Measurements from ENCODE around the gene CHEK1.
"Not testable (repeated sequence)": the region's sequence is repeated elsewhere in the genome, so short reads cannot be mapped to it uniquely, and the experiment has no call there.

Gene CHEK1

DNA sequence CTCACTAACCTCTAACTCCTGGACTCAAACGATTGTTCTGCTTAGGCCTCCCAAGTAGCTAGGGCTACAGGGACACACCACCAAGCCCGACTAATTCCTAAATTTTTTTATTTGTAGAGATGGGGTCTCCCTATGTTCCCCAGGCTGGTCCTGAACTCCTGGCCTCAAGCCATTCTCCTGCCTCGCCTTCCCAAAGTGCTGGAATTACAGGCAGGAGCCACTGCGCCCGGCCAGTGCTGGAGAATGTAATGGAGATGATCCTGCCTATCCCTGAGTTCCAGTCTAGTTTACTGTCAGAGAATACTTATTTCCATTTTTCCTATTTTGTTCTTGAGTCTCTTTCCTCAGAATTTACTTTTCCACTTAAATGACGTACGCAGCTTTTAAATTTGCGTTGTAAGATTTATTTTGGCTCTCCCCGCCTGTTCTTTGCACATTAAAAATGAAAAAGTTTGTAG, at the start of gene CHEK1:
CHEK1 (plus strand) TSS at position 408 of the 458 bp plus-strand sequence. CDS start 1,606 bp downstream, outside the sequence.
- no peak for DNase-seq (ENCODE audit: low spot score)

DNA sequence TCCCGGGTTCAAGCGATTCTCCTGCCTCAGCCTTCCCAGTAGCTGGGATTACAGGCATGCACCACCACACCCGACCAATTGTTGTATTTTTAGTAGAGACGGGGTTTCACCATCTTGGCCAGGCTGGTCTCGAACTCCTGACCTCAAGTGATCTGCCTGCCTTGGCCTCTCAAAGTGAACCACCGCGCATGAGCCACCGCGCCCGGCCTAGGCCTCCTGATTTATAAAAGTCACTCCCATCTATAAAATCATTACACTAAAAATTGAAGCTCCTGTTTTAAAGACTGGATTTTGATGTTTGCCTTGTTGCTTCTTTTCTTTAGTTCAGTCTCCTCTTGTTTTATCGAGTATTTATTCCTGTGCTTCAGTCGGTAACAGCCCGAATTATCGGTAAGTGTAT, 47.8 kb upstream of the CHEK1 start:
- DNase-seq (ENCODE audit: low spot score), result not testable (repeated sequence)

DNA sequence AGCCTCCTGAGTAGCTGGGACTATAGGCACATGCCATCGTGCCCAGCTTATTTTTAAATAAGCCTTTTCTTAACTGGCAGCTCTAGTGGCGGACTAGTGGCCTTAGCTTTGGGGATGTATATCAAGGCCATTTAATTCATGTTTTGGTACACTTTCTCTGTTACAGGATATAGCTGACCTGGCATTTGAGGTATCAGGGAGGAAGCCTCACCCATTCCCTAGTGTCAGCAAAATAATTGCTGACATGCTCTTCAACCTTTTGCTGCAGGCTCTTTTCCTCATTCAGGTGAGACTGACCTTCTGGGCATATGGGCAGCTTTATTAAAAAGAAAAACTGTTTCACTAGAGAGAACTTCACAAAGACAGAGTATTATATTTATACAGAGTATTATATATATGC, 46.2 kb upstream of the CHEK1 start:
- no peak for DNase-seq (ENCODE audit: low spot score)

DNA sequence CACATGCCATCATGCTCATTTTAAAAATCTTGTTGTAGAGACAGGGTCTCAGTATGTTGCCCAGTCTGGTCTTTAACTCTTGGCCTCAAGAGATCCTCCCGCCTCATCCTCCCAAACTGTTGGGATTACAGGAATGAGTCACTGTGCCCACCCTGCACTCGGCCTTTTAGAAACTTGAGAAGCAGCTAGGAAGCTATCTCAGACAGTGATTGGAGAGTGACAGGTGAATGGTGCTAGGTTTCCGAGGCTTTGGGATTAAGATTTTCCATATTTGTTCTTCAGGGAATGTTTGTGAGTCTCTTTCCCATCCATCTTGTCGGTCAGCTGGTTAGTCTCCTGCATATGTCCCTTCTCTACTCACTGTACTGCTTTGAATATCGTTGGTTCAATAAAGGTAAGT, 45.2 kb upstream of the CHEK1 start:
- no peak for DNase-seq (ENCODE audit: low spot score)

DNA sequence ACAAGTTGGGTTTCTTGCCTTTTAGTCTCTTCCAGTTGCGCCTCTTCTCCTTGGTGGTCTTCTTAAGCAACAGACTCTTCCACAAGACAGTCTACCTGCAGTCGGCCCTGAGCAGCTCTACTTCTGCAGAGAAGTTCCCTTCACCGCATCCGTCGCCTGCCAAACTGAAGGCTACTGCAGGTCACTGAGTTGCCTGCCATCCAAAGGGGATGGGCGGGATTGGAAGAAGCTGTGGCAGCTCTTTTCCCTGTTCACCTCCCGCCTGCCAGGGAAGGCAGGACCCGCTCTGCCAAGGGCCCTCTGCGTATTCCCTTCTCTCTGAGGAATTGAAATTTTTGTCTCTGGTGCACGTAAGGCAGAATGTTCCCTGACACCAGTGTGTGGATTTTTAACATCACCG, 41.5 kb upstream of the CHEK1 start:
- DNase-seq (ENCODE audit: low spot score), result no peak

DNA sequence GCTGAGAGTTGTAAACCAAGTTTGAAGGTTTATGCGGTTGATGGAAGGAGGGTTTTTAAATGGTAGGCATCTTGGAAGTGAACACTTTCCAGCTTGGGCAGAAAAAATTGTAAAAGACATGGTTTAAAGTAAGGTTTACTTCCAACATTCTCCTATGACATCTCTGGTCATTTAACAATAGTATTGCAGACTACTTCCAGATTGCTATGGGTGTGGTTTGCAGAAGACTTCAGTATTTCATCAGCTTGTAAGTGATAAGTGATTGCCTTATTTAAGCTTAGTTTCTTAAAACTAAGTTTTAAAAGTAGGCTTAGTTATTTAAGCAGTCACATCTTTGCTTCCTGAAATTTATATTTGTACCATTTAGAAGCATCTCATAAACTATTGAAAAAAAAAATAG, 39.5 kb upstream of the CHEK1 start:
- no peak for DNase-seq (ENCODE audit: low spot score)

DNA sequence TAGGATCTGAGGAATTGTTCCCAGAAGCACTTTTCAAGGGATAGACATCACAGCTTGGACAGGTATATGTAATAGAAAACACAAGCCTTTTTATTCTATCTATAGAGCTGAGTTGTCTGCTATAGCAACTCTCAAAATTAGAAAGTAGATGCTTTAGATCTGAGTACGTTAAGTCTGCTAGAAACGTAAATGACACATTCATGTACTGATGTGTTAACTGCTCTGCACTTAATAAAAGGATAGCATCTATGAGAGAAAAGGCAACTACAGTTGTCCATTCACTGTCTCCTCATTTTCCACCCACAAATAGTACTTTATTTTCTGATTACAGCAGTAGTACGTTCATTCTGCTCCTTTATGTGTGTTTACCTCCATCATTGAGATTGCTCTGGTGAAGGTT, 38.3 kb upstream of the CHEK1 start:
- no peak for DNase-seq (ENCODE audit: low spot score)

DNA sequence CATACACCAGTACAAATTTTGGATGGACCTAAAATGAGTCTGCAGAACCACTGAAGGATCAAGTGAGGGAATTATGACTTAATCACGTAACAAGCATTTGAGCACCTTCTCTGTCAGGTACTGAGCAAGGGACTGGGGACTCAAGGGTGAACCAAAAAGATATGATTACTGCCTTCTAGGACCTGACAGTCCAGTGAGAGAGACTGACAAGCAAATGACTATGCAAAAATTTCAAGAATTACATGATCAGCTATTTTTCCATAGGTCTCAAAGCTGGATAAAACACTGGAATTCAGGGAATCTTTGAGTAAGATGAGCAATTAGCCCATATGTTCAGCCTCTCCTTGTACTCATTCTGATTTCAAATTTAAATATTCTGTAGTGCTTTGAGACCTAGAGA, 37.5 kb upstream of the CHEK1 start:
- no peak for DNase-seq (ENCODE audit: low spot score)

DNA sequence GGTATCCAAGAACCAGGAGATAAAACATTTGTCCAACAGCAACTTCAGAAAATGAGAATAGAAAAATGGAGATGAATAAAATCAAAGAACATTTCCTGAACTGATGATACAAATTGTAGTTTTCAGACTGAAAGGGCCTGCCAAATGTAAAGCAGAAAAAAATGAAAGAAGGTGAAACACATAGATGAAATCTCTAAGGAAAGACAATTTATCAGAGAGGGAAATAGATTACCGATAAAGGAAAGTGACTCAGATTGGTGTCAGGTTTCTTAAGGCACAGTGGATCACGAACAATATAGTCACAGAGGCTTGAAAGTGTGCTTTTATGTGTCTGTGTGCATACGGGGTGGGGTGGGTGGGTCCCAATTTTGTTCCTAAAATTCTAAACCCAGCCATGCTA, 36.5 kb upstream of the CHEK1 start:
- DNase-seq (ENCODE audit: low spot score), result no peak

DNA sequence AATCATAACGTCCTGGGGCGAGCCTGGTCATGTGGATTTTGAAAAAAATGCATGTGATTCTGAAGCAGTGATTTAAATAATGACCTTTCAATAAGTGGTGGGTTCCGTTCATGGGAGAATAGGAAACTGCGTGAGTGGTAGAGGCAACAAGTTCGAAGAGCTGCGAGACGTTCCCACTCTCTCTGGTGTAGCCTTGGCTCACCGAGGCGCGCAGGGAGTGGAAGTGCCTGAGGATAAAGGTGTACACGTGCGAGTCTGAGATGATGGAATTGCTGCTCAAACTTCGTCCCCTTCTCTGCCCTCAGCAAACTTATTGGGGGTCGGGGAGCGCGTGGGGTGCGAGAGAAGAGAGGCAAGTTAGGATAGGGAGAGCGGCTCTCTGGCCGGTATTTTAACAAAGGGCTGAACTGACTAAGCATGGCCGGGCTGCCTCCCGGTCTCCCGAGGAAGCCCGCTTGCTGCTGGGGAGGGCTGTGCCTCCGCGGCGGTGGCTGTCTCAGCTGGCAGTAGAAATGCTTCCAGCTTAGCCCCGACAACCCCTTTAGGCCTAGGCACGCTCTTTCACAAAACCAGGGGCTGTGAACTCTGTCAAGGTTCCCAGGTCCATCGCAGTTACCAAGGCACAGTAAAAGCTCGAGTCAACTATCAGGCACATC, 33.2 kb upstream of the CHEK1 start:
- no peak for DNase-seq (ENCODE audit: low spot score)

DNA sequence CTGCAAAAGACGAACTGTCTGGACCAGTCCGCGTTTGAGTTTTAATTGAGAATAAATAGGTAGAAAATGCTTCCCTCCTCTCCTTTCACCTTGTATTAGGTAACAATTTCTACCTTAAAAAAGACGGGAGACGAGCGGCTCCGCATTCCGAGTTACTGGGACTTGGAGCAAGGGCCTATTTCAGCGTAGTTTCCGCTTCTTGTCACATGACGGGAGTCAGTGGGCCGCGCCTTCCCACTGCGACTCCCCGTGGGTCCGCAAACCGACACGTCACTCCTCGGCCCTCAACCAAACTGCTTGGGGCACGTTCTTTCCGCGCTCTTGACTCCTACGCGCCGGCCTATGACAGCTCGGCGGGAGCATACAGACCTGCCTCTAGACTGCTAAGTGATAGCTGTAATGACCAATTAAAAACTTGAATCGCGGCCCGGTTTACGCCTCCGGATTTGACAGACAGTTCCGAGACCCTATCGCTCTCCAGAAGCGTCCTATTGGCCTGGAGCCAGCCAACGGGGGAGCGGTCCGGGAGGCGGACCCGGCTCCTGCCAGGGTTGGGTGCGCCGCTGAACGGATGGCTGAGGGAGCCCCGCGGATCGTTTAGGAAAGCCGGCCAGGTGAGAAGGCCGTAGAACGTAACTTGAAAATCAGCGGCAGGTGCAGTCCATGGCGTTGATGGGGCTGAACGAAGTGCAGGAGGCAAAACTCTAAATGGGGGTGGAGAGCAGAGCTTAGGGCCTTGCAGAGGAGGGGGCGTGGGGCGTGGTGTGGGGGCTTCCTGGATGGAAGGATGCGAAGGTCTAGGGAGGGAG, 32.5 kb upstream of the CHEK1 start, which contains the start of gene STT3A:
STT3A (plus strand) TSS at position 548 of the 809 bp plus-strand sequence. CDS start 3,064 bp downstream, outside the sequence.
- peak; percentile 72 for DNase-seq (ENCODE audit: low spot score)

DNA sequence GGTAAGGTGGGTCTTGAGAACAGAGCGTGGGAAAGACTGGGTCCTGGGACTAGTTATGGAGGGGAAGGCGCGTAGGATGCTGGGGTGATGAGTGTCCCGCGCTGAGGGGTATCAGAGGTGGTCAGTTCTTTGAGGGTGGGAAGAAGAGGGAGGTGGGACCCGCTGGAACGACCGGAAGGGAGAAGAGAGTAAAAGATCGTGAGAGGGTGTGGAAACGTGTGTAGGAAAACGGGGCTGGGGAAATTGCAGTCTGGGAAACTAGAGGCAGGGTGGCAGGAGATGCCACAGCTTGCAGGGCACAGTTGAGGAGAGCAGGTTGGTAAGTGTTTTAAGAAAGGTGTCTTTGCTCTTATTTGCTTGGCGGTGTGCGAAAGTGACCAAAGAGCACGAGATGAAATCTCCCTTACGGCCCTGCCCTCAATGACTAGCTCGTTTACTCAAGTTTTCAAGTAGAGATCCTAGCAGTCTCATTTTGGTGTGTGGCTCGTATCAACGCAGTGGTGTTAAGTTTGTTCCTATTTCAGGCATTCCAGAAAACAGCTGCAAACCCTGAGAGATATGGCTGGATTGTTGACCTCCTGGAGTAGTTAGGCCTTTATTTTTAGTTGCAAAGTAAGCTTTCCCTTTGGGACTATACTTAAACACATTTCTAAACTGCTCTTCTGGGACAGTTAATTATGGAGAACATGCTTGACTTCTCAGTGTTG, 31.7 kb upstream of the CHEK1 start:
- peak; percentile 16 for DNase-seq (ENCODE audit: low spot score)

DNA sequence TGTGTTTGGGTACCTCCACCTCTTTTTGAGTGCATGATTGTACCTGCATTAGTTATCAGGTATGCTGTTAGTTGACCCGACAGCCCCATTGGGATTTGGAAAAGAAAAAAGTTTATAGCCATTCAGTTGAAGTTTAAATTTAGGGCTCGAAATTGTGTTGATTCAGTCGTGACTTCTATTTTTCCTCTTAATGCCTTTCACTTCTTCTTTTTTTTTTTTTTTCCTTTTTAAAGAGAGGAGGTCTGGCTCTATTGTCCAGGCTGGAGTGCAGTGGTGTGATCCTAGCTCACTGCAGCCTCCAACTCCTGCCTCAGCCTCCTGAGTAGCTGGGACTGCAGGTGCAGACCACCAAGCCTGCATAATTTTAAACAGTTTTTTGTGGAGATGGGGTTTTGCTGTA, 30.0 kb upstream of the CHEK1 start:
- DNase-seq (ENCODE audit: low spot score), result no peak

DNA sequence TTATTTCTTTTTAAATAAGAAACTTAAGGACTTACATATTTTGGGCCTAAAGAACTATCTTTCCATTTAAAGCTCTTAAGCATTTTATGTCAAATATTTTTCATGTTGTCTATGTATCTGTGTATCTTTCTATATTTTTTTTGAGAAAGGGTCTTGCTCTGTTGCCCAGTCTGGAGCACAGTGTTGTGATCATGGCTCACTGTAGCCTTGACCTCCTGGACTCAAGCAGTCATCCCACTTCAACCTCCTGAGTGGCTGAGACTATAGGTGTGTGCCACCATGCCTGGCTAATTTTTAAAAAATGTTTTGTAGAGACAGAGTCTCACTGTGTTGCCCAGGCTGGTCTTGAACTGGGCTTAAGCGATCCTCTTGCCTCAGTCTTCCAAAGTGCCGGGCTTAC, 24.3 kb upstream of the CHEK1 start:
- DNase-seq (ENCODE audit: low spot score), result no peak

DNA sequence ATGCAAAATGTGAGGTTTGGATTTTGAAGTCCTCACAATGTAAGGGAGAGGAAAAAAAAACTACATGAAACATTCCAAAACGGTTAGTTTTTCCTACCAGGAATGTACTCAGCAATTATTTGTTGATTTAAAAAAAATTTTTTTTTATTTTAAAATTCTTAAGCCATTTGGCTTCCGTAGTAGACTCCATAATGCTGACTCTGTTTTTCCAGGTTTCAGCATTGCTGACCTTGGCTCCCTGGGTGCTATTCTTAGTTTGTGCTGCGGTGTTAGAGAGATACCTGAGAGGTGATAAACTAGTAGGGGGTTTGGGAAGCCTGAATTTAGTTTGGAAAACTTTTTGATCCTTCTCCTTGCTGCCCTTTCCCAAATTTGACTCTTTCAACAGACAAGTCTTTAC, 21.8 kb upstream of the CHEK1 start:
- DNase-seq (ENCODE audit: low spot score), result no peak

DNA sequence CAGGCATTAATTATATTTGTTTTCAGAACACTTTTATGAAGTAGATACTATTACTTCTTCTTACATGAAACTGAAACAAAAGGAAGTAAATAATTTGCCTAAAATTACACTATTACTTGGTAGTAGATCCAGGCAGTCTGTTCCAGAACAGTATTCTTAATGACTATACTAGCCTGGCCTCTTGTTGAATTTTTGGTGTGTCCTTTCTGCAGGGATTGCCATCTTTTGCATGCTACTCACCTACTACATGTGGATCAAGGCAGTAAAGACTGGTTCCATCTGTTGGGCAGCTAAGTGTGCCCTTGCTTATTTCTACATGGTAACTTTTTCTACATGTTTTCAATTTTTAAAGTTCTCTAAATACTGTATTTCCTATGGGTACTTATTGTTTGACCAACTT, 19.5 kb upstream of the CHEK1 start:
- DNase-seq (ENCODE audit: low spot score), result no peak

DNA sequence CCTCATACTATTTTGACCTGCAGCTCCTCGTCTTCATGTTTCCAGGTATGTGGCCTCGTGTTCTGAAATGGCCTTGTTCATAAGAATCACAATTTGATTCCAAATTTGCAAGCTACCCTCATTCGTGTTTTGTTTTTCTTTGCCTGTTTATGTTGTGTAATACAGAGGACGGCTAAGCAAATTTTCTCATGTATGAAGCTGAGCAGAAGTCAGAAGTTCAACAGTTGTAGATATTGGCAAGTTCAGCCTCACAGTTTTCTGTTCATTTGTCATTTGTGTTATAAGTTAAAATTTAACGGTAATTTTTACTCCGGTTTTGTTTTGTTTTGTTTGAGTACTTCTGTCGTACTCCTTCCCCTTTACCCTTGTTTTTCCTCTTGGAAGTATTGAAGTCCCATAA, 15.4 kb upstream of the CHEK1 start:
- no peak for DNase-seq (ENCODE audit: low spot score)

DNA sequence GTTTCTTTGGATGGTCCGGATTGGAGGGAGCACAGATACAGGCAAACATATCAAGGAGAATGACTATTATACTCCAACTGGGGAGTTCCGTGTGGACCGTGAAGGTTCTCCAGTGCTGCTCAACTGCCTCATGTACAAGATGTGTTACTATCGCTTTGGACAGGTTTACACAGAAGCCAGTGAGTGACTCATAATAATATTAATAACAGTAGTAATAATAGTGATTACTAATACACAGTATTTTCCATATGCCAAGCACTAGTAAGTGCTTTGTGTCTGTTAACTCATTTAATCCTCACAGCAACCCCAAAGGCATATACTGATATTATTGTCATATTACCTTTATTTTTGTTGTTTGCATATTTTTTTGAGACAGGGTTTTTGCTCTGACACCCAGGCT, 6.6 kb upstream of the CHEK1 start:
- DNase-seq (ENCODE audit: low spot score), result no peak

DNA sequence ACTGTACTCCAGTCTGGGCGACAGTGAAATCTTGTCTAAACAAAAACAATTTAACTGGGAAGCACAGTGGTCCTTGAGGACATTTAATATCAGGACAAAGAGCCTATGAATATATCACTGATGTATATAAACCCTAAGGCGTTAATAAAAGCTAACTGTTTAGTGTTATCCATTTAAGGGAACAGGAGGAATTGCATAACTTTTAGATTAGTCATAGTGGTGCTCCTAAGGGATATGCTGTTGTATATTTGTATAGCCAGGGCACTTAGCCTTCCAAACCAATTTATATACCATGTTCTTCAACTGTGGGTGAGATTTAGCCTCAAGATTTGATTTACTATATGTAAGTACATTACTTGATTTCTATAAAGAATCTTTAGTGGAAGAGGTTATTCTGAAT, 3.0 kb upstream of the CHEK1 start:
- no peak for DNase-seq (ENCODE audit: low spot score)

DNA sequence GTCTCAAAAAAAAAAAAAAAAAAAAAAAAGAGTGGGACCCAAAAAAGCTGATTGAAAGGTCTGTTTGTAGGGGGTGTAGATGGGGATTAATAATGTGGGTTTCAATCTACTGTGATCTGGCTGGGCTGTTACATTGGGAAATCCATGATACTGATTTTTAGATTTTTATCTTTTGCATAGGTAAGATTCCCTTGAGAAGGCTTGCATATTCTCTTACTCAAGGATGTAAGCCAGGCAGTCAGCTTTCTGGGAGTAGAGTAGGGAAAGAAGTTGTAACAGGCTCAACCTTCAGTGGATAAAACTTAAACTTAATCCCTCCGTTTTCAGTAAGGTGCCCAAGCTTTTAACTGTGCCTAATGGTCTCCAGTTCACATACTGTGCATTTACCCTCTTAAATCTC, 1.9 kb upstream of the CHEK1 start:
- no peak for DNase-seq (ENCODE audit: low spot score)

DNA sequence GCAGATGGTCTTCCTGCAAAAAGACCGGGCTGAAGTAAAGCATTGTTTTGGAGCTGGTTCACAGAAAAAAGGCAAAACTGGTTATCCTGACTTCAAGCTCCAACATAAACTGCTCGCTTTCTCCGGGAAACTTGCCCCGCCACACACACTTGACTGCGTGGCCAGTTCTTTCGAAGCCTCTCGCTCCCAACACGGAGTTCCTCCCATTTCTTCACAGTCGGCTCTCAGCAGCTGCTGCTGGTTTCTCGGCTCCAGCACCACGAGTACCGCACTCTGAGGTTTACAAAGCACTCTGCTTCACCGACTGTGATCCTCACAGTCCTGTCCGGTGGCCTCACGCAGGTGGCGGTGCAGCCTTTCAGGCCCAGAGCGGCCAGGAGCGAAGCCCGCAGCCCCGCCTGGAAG, 264 bp downstream of the CHEK1 start:
- DNase-seq (ENCODE audit: low spot score), result no peak

DNA sequence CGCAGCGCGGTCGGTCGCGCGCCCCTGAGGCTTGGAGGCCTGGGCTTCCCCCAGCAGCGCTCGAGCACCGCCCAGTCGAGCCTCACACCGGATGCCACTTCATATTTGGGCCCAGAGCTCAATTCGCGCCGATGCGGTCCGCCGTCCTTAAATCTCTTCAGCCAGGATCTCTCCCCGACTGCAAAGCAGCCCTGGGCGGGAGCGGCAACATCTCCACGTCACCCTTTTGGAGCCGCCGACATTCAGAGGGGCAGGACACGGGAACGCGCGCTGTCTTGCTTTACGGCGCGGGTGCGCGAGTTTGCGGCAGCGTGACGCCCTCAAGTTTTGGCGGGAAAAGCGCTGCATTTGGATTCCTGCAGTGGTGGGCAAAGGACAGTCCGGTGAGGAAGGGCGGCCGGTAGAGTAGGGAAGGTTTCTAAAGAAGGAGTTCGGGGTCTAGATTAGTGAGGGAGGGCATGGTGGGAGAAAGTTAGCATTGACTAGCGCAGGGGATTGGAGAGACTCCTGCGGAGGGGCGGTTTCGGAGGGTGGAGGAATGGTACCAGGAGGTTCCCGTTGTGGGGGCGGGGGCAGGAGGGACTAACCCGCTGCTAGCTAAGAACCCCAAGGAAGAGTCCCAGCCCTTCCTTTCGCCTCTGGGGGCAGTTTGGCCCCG, 796 bp downstream of the CHEK1 start:
- DNase-seq (ENCODE audit: low spot score), result peak; percentile 45

All from HuH-7.5 (cell line).